ENCODE results near the gene GNS. TPM values are rescaled to one million over a fixed set of nuclear protein-coding genes. Genes with fewer than 3 reads are reported as not detected.
A peak's percentile ranks its signal among the peaks of the same experiment; 100 is the strongest.

Gene GNS
- total and polyA plus RNA-seq, 2 of the 13 experiments (the other 11 are each of a cell fraction or from before 2014, with no cell fraction given), result 49.8 to 51.0 TPM

DNA sequence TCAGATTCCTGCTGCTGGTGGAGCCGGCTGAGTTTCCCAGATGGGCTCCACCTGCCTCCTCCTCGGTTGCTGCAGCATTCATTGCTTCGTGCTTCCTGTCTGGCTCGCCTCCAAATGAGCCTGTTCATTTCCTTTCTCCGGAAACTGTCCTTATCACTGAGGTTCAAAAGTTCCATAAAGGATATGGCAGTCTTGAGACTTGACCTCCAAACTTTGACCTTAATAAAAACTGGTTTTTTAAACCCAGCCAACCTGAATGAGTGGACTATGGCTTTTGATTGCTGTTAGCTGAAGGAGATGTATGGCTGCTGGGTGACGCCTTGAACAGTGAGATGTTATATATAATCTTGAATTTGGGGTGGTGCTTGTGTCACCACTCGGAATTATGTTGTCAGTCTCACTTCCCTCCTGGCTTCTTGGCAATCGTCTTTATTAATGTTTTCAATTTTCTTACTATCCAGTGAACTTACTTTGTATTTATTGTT lies 86.2 kb downstream of the GNS start:
- no TSS peak for BruUV-seq (replicated peaks)
- DNase-seq (ENCODE audit: low spot score) (peak; percentile 76), ATAC-seq (peak; percentile 69), FAIRE-seq (peak; percentile 77)
- Histone ChIP-seq H3K79me2 (ENCODE audit: insufficient read depth, low read length) (peaks cover 19% of the 10 kb centered on the region), H2AFZ (ENCODE audit: low read length) (no peak overlapping the region), H3K4me2 (ENCODE audit: low read depth, low read length) (peak overlapping the region; percentile 58), H3K4me3 (replicated peaks in 1 of 3; ENCODE audit: insufficient read depth in 1 of 3, low read depth in 2 of 3, low read length in 3 of 3) (no peak overlapping the region), H4K20me1 (ENCODE audit: insufficient read depth, low read length) (peaks cover 3% of the 10 kb centered on the region; the same call in 1 of the 2 replicates), H3K36me3 (replicated peaks in 1 of 2; ENCODE audit: control insufficient read depth in 1 of 2, insufficient read depth in 2 of 2, low read length in 2 of 2) (no peaks in the 10 kb centered on the region), H3K4me1 (ENCODE audit: insufficient read depth, low read length) (peaks cover 79% of the 10 kb centered on the region), H3K27ac (ENCODE audit: extremely low read length, insufficient read depth, low read length) (peak overlapping the region; percentile 47), H3K9ac (ENCODE audit: insufficient read depth, low read depth, low read length) (no peak overlapping the region), H3K27me3 (ENCODE audit: control insufficient read depth in 1 of 2, insufficient read depth in 2 of 2, low read length in 2 of 2) (no peaks in the 10 kb centered on the region), H3K9me3 (ENCODE audit: low read length) (no peaks in the 10 kb centered on the region)
- in situ Hi-C loops (cut with HindIII; ENCODE audit: extremely low pct_ligation_motif_present, low pct_unique_long_range_greater_than_20kb) (no loop called here), intact Hi-C loops (cut with micrococcal nuclease; ENCODE audit: unreplicated experiment) (loop anchor here (2.0 kb wide), 1 partner anchor 16 kb away; no protein-coding TSS in a partner anchor)
- WGBS (ENCODE audit: low lambda C conversion rate), result 34% methylated on average over 8 of the region's 8 CpGs
- CTCF ChIA-PET (ENCODE audit: low intra/inter-chr PET ratio, low total read pairs), result no interaction called here
- POLR2A ChIA-PET, result interaction anchor here (1.7 kb wide), 1 partner anchor 64 kb away, joined by 4 read pairs; no protein-coding TSS in a partner anchor
- TF ChIP-seq ZEB1 (IDR thresholded peaks at IDR 0.05; ENCODE audit: insufficient replicate concordance, low read depth) (peak; percentile 20), MEIS2 (CRISPR knock-in tag; IDR thresholded peaks at IDR 0.05) (no peak), SMAD1 (CRISPR knock-in tag; IDR thresholded peaks at IDR 0.05; ENCODE audit: borderline replicate concordance, low read depth) (no peak), RARA (CRISPR knock-in tag; IDR thresholded peaks at IDR 0.05) (peak; percentile 78), SKIL (CRISPR knock-in tag; IDR thresholded peaks at IDR 0.05; ENCODE audit: borderline replicate concordance) (0 out of 2 replicates have a peak, but pooled peaks have one; percentile 26), TEAD3 (CRISPR knock-in tag; optimal IDR thresholded peaks at IDR 0.05; ENCODE audit: borderline replicate concordance) (peak; percentile 70), HOXA3 (CRISPR knock-in tag; IDR thresholded peaks at IDR 0.05) (0 out of 2 replicates have a peak, but pooled peaks have one; percentile 29), SOX5 (CRISPR knock-in tag; IDR thresholded peaks at IDR 0.05; ENCODE audit: borderline replicate concordance) (peak; percentile 52), ZBTB4 (CRISPR knock-in tag; IDR thresholded peaks at IDR 0.05; ENCODE audit: borderline replicate concordance) (no peak), NR2C2 (CRISPR knock-in tag; IDR thresholded peaks at IDR 0.05; ENCODE audit: borderline replicate concordance) (peak; percentile 90), ZNF589 (CRISPR knock-in tag; conservative IDR thresholded peaks at IDR 0.05) (no peak), GABPB1 (CRISPR knock-in tag; IDR thresholded peaks at IDR 0.05) (peak; percentile 53; the same call in 1 of the 2 replicates), FOXO1 (CRISPR knock-in tag; IDR thresholded peaks at IDR 0.05) (peak; percentile 19; the same call in 1 of the 2 replicates), THAP8 (CRISPR knock-in tag; IDR thresholded peaks at IDR 0.05; ENCODE audit: borderline replicate concordance) (no peak), RFX1 (IDR thresholded peaks at IDR 0.05) (no peak)
- TF ChIP-seq, protein P1, sequence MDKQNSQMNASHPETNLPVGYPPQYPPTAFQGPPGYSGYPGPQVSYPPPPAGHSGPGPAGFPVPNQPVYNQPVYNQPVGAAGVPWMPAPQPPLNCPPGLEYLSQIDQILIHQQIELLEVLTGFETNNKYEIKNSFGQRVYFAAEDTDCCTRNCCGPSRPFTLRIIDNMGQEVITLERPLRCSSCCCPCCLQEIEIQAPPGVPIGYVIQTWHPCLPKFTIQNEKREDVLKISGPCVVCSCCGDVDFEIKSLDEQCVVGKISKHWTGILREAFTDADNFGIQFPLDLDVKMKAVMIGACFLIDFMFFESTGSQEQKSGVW (CRISPR knock-in tag; IDR thresholded peaks at IDR 0.05; ENCODE audit: borderline replicate concordance), result no peak
- TF ChIP-seq, protein P2, sequence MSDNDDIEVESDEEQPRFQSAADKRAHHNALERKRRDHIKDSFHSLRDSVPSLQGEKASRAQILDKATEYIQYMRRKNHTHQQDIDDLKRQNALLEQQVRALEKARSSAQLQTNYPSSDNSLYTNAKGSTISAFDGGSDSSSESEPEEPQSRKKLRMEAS (IDR thresholded peaks at IDR 0.05), result peak; percentile 55; the same call in 1 of the 2 replicates

All from HepG2 (cell line).